B cell (primary cell): Measurements from ENCODE around the gene SWT1.

Source experiments
- CTCF ChIP-seq: fragments of 200-600 bp; IDR thresholded peaks from one replicate; pipeline ENCODE4 v1.8.0; 2022; ENCODE audit warnings: antibody characterized with exemption, mild to moderate bottlenecking
- EZH2 ChIP-seq: IDR thresholded peaks from 2 replicates; pipeline ENCODE4 v1.6.1; 2012; ENCODE audit warnings: borderline replicate concordance, low read depth, mild to moderate bottlenecking, moderate library complexity, low read length; ENCODE audit not compliant: insufficient read depth, poor library complexity, severe bottlenecking

- TF ChIP-seq CTCF (no peak), EZH2 (no peak)
These were observed 9.1 kb downstream of the SWT1 start for GRCh38 chr1:185166106-185166505.
